OCI-LY3 (cell line): ENCODE measurements around the gene RXFP3.

Experiments
- H2AFZ ChIP-seq: fragments of 200-600, 300-600 bp; shearing (Covaris generic); 2 replicates; pipeline ENCODE4 v1.6.0; 2014; ENCODE audit warnings: antibody characterized with exemption, low read depth, low read length
- H3K27ac ChIP-seq: fragments of 200-600, 300-600 bp; sonication (generic); 2 replicates; pipeline ENCODE4 v1.5.1; 2014; ENCODE audit warnings: mild to moderate bottlenecking, low read length, moderate library complexity, mixed read lengths
- H3K27me3 ChIP-seq: fragments of 200-600, 300-600 bp; sonication (generic); 2 replicates; pipeline ENCODE4 v1.6.1; 2014; ENCODE audit warnings: low read depth, low read length, mixed read lengths
- H3K36me3 ChIP-seq: fragments of 200-600, 300-600 bp; sonication (generic); replicated peaks from 2 replicates; pipeline ENCODE3; 2014; ENCODE audit warnings: low read depth, low read length, mixed read lengths
- H3K4me1 ChIP-seq: fragments of 300-600, 200-600 bp; sonication (generic); 2 replicates; pipeline ENCODE4 v1.6.1; 2014; ENCODE audit warnings: low read length, mixed read lengths
- H3K4me2 ChIP-seq: fragments of 200-600, 300-600 bp; sonication (generic); 2 replicates; pipeline ENCODE4 v1.6.1; 2014; ENCODE audit warnings: low read length, mixed read lengths
- H3K4me3 ChIP-seq: fragments of 300-600, 200-600 bp; sonication (generic); 2 replicates; pipeline ENCODE4 v1.5.1; 2014; ENCODE audit warnings: antibody characterized with exemption, mild to moderate bottlenecking, low read length, moderate library complexity
- H3K79me2 ChIP-seq: fragments of 300-600, 200-600 bp; shearing (Covaris generic); 2 replicates; pipeline ENCODE4 v1.6.1; 2014; ENCODE audit warnings: mild to moderate bottlenecking, low read length, mixed read lengths
- H3K9ac ChIP-seq: fragments of 300-600, 200-600 bp; shearing (Covaris generic); 2 replicates; pipeline ENCODE4 v1.6.0; 2014; ENCODE audit warnings: mild to moderate bottlenecking, low read length, moderate library complexity
- H3K9me3 ChIP-seq: fragments of 200-600, 300-600 bp; shearing (Covaris generic); 2 replicates; pipeline ENCODE4 v1.6.1; 2014; ENCODE audit warnings: low read length, mixed read lengths; ENCODE audit not compliant: insufficient read depth
- H4K20me1 ChIP-seq: fragments of 200-600, 300-600 bp; sonication (generic); 2 replicates; pipeline ENCODE4 v1.6.1; 2016; ENCODE audit warnings: low read length, mixed read lengths; ENCODE audit not compliant: insufficient read depth
- EZH2phosphoT487 ChIP-seq: fragments of 200-600 bp; shearing (Covaris generic); IDR thresholded peaks from 2 replicates; pipeline ENCODE4 v1.6.1; 2018; ENCODE audit warnings: antibody characterized with exemption, mixed run types, low read depth
- TF ChIP-seq, protein P1 (sequence below): fragments of 200-600, 300-600 bp; sonication (generic); IDR thresholded peaks from 2 replicates; pipeline ENCODE4 v1.5.1; 2014; ENCODE audit warnings: antibody characterized with exemption, low read length, low read depth

Gene RXFP3, protein sequence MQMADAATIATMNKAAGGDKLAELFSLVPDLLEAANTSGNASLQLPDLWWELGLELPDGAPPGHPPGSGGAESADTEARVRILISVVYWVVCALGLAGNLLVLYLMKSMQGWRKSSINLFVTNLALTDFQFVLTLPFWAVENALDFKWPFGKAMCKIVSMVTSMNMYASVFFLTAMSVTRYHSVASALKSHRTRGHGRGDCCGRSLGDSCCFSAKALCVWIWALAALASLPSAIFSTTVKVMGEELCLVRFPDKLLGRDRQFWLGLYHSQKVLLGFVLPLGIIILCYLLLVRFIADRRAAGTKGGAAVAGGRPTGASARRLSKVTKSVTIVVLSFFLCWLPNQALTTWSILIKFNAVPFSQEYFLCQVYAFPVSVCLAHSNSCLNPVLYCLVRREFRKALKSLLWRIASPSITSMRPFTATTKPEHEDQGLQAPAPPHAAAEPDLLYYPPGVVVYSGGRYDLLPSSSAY

DNA sequence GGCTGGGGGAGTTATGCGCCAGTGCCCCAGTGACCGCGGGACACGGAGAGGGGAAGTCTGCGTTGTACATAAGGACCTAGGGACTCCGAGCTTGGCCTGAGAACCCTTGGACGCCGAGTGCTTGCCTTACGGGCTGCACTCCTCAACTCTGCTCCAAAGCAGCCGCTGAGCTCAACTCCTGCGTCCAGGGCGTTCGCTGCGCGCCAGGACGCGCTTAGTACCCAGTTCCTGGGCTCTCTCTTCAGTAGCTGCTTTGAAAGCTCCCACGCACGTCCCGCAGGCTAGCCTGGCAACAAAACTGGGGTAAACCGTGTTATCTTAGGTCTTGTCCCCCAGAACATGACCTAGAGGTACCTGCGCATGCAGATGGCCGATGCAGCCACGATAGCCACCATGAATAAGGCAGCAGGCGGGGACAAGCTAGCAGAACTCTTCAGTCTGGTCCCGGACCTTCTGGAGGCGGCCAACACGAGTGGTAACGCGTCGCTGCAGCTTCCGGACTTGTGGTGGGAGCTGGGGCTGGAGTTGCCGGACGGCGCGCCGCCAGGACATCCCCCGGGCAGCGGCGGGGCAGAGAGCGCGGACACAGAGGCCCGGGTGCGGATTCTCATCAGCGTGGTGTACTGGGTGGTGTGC lies at the start of gene RXFP3:
TSS of gene RXFP3 (plus strand) at position 6 of the 636 bp plus-strand sequence. CDS start at position 361, 355 bp downstream.
- Histone ChIP-seq H3K79me2 (no peaks in the 10 kb centered on the region), H3K9ac (no peak within 1 kb of the TSS), H3K4me2 (no peak within 1 kb of the TSS), H4K20me1 (no peaks in the 10 kb centered on the region), H3K27ac (no peak within 1 kb of the TSS), H3K27me3 (no peaks in the 10 kb centered on the region), H3K4me1 (peaks cover 19% of the 10 kb centered on the region), H2AFZ (no peak within 1 kb of the TSS), H3K4me3 (no peak within 1 kb of the TSS), H3K9me3 (no peaks in the 10 kb centered on the region), H3K36me3 (no peaks in the 10 kb centered on the region)
- TF ChIP-seq, protein P1, sequence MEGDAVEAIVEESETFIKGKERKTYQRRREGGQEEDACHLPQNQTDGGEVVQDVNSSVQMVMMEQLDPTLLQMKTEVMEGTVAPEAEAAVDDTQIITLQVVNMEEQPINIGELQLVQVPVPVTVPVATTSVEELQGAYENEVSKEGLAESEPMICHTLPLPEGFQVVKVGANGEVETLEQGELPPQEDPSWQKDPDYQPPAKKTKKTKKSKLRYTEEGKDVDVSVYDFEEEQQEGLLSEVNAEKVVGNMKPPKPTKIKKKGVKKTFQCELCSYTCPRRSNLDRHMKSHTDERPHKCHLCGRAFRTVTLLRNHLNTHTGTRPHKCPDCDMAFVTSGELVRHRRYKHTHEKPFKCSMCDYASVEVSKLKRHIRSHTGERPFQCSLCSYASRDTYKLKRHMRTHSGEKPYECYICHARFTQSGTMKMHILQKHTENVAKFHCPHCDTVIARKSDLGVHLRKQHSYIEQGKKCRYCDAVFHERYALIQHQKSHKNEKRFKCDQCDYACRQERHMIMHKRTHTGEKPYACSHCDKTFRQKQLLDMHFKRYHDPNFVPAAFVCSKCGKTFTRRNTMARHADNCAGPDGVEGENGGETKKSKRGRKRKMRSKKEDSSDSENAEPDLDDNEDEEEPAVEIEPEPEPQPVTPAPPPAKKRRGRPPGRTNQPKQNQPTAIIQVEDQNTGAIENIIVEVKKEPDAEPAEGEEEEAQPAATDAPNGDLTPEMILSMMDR: no peak
- no peak for TF ChIP-seq EZH2phosphoT487

DNA sequence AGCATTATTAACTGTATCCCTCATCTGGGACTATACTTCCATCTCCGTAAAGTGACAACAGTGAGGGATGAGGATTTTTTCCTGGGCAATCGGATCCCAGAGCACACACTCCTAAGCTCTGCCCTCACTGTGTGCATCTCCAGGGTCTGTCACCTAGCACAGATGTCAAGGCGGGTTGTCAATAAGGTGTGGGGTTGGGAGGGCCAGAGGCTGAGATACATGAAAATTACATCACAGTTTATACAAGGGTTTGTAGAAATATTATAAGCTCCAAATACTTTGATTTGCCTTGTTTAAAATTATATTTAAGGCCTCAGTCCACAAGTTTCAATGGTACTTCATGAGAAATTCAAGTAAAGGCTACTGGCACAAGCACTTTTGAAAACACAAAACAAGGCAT lies 48.9 kb upstream of the RXFP3 start:
- no peak overlapping the region for H2AFZ ChIP-seq
- no peak overlapping the region for H3K9ac ChIP-seq
- H3K4me1 ChIP-seq: peaks cover 6% of the 10 kb centered on the region
- no peak overlapping the region for H3K4me2 ChIP-seq
- no peak overlapping the region for H3K27ac ChIP-seq
- H3K79me2 ChIP-seq: no peaks in the 10 kb centered on the region
- H3K9me3 ChIP-seq: no peaks in the 10 kb centered on the region
- TF ChIP-seq, protein P1: no peak
- no peak for TF ChIP-seq EZH2phosphoT487
- no peak overlapping the region for H3K4me3 ChIP-seq
- H3K27me3 ChIP-seq: no peaks in the 10 kb centered on the region
- no peaks in the 10 kb centered on the region for H3K36me3 ChIP-seq
- no peaks in the 10 kb centered on the region for H4K20me1 ChIP-seq

DNA sequence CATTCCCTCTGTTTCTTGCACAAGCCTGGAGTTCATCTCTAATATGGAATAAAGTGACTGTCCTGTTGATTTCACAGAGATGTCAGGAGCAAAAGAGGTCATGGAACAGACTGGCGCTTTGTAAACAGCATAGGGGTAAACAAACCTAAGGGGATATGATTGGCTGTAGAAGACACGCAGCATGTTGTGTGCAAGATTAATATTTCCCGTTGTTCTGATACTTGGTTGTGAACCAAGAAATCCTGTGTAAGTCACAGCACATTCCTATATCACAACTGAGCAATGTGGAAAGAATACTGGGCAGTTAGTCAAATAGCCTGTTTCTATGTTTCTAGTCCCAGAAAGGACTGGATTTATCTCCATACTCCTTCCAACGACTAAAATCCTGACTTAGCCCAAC lies 47.6 kb upstream of the RXFP3 start:
- Histone ChIP-seq H2AFZ (no peak overlapping the region), H3K9me3 (no peaks in the 10 kb centered on the region), H3K27ac (no peak overlapping the region), H3K9ac (no peak overlapping the region), H3K4me3 (no peak overlapping the region), H3K79me2 (no peaks in the 10 kb centered on the region), H4K20me1 (no peaks in the 10 kb centered on the region), H3K36me3 (no peaks in the 10 kb centered on the region), H3K27me3 (no peaks in the 10 kb centered on the region), H3K4me2 (no peak overlapping the region), H3K4me1 (peaks cover 6% of the 10 kb centered on the region)
- TF ChIP-seq, protein P1: no peak
- no peak for TF ChIP-seq EZH2phosphoT487
